SK-N-SH (cell line): ENCODE measurements around the gene DDAH2. TPM values are rescaled to one million over a fixed set of nuclear protein-coding genes. Genes with fewer than 3 reads are reported as not detected.

ENCODE experiments used
- CTCF ChIA-PET: fragments of 300-600, 350-600 bp; formaldehyde crosslinking; extraction: SDS; loops from one replicate; lab custom pipeline; 2021; lab: Yijun Ruan, JAX
- POLR2A ChIA-PET: fragments of 350-600 bp; sonication (Branson Sonifier 250); formaldehyde crosslinking; extraction: SDS; loops from one replicate; lab custom pipeline; 2020; ENCODE audit warnings: antibody characterized with exemption, inconsistent platforms; lab: Yijun Ruan, JAX
- DNase-seq: peaks from one replicate; pipeline ENCODE4 v3.0.0; 2012
- H2AFZ ChIP-seq: fragments of 200-600 bp; sonication (generic); 2 replicates; pipeline ENCODE4 v1.8.1; 2016; ENCODE audit warnings: antibody characterized with exemption, mild to moderate bottlenecking, low read depth
- H3F3A ChIP-seq: fragments of 200-600 bp; sonication (generic); replicated peaks from 2 replicates; pipeline ENCODE3; 2016; ENCODE audit warnings: antibody characterized with exemption, mild to moderate bottlenecking; ENCODE audit not compliant: insufficient read depth
- H3K27ac ChIP-seq, 2 experiments: fragments of 200-500 bp in 1 of 2; fragments of 200-600 bp in 1 of 2; sonication (Bioruptor generic) in 1 of 2; sonication (generic), shearing (Covaris generic) in 1 of 2; 2 replicates each; pipeline versions ENCODE4 v1.5.1 to v1.6.1; 2014 to 2016; ENCODE audit warnings: low read depth in 2 of 2, inconsistent platforms in 1 of 2, low read length in 1 of 2, mild to moderate bottlenecking in 1 of 2, mixed read lengths in 1 of 2
- H3K27me3 ChIP-seq: fragments of 200-600 bp; sonication (generic), shearing (Covaris generic); 2 replicates; pipeline ENCODE4 v1.6.1; 2016; ENCODE audit warnings: mixed run types; ENCODE audit not compliant: insufficient read depth
- H3K36me3 ChIP-seq, 2 experiments: fragments of 200-500 bp in 1 of 2; fragments of 200-600 bp in 1 of 2; sonication (Bioruptor generic) in 1 of 2; sonication (generic) in 1 of 2; replicated peaks in 1 of 2; 2 replicates each; pipeline versions ENCODE3 to v1.5.1; 2014 to 2016; ENCODE audit warnings: low read length in 1 of 2, mild to moderate bottlenecking in 1 of 2; ENCODE audit not compliant: insufficient read depth in 2 of 2, control insufficient read depth in 1 of 2
- H3K4me1 ChIP-seq, 2 experiments: fragments of 200-500 bp in 1 of 2; fragments of 200-600 bp in 1 of 2; sonication (Bioruptor generic) in 1 of 2; sonication (generic), shearing (Covaris generic) in 1 of 2; 2 replicates each; pipeline versions ENCODE4 v1.5.1 to v1.6.1; 2014 to 2016; ENCODE audit warnings: low read depth in 1 of 2, low read length in 1 of 2, mixed run types in 1 of 2; ENCODE audit not compliant: insufficient read depth in 2 of 2, control insufficient read depth in 1 of 2
- H3K4me2 ChIP-seq: fragments of 200-600 bp; sonication (generic), shearing (Covaris generic); 2 replicates; pipeline ENCODE4 v1.6.1; 2017; ENCODE audit warnings: mixed run types
- H3K4me3 ChIP-seq, 2 experiments: fragments of 200-500 bp in 1 of 2; fragments of 200-600 bp in 1 of 2; sonication (Bioruptor generic) in 1 of 2; sonication (generic), shearing (Covaris generic) in 1 of 2; 2 replicates each; pipeline versions ENCODE4 v1.5.1 to v1.8.1; 2014 to 2016; ENCODE audit warnings: low read depth in 2 of 2, inconsistent platforms in 1 of 2, low read length in 1 of 2, mild to moderate bottlenecking in 1 of 2, mixed read lengths in 1 of 2, moderate library complexity in 1 of 2
- H3K79me2 ChIP-seq: fragments of 200-600 bp; sonication (generic); 2 replicates; pipeline ENCODE4 v1.8.1; 2017; ENCODE audit warnings: mild to moderate bottlenecking; ENCODE audit not compliant: insufficient read depth
- H3K9ac ChIP-seq: fragments of 200-600 bp; sonication (generic); 2 replicates; pipeline ENCODE4 v1.6.1; 2017; ENCODE audit warnings: mixed run types
- H3K9me2 ChIP-seq: fragments of 200-600 bp; sonication (generic); 2 replicates; pipeline ENCODE4 v1.6.1; 2017; ENCODE audit warnings: mixed run types
- H3K9me3 ChIP-seq: fragments of 200-600 bp; sonication (generic); 2 replicates; pipeline ENCODE4 v1.6.1; 2017; ENCODE audit warnings: mixed run types, mild to moderate bottlenecking, moderate library complexity
- H4K20me1 ChIP-seq: fragments of 200-600 bp; sonication (generic); 2 replicates; pipeline ENCODE4 v1.6.1; 2017; ENCODE audit warnings: mild to moderate bottlenecking, mixed run types; ENCODE audit not compliant: insufficient read depth
- CHD2 ChIP-seq: fragments of 150-350 bp; IDR thresholded peaks from 2 replicates; pipeline ENCODE4 v1.6.1; 2018; ENCODE audit warnings: low read length; ENCODE audit not compliant: partially characterized antibody
- EP300 ChIP-seq, 2 experiments: IDR thresholded peaks; 2 replicates each; pipeline versions ENCODE4 v1.4.0 to v1.6.1; 2012; ENCODE audit warnings: borderline replicate concordance in 1 of 2, low read depth in 1 of 2, low read length in 1 of 2
- EZH2phosphoT487 ChIP-seq: fragments of 200-600 bp; sonication (generic); IDR thresholded peaks from 2 replicates; pipeline ENCODE4 v1.6.1; 2017; ENCODE audit warnings: low read depth, mixed run types, mild to moderate bottlenecking, antibody characterized with exemption, moderate library complexity, borderline replicate concordance
- FOXJ3 ChIP-seq: sonication (generic); formaldehyde crosslinking; IDR thresholded peaks from 2 replicates; pipeline ENCODE4 v1.5.1; 2020; ENCODE audit warnings: mild to moderate bottlenecking, missing genetic modification reagents
- GATA2 ChIP-seq: sonication (generic); formaldehyde crosslinking; IDR thresholded peaks from 2 replicates; pipeline ENCODE4 v1.5.0; 2020; ENCODE audit warnings: mild to moderate bottlenecking, missing genetic modification reagents
- JUND ChIP-seq: IDR thresholded peaks from 2 replicates; pipeline ENCODE4 v1.4.0; 2012
- RAD21 ChIP-seq: IDR thresholded peaks from 2 replicates; pipeline ENCODE4 v1.6.1; 2012; ENCODE audit warnings: mild to moderate bottlenecking, low read length
- RFX5 ChIP-seq: IDR thresholded peaks from 2 replicates; pipeline ENCODE4 v1.6.1; 2012; ENCODE audit warnings: mild to moderate bottlenecking, improper control_type of control experiment, low read length
- SMC3 ChIP-seq: IDR thresholded peaks from 2 replicates; pipeline ENCODE4 v1.6.1; 2012; ENCODE audit warnings: low read depth, low read length, improper control_type of control experiment
- TEAD4 ChIP-seq: IDR thresholded peaks from 2 replicates; pipeline ENCODE4 v1.4.0; 2012; ENCODE audit warnings: mild to moderate bottlenecking, borderline replicate concordance; ENCODE audit not compliant: insufficient read depth
- YY1 ChIP-seq: IDR thresholded peaks from 2 replicates; pipeline ENCODE4 v1.4.0; 2012; ENCODE audit warnings: low read depth, mild to moderate bottlenecking
- WGBS: methylation state at CpG from one replicate; pipeline ENCODE4 v1.1.6; 2017; ENCODE audit warnings: low lambda C conversion rate; 5-methylcytosine and 5-hydroxymethylcytosine counted together
- polyA plus RNA-seq, 3 experiments: library from polyadenylated mRNA; depleted of rRNA; stranded (reverse); fragments of >200 nt; gene quantifications; 2 replicates each; pipeline ENCODE4 v1.2.3, GENCODE V29; 2012
- TF ChIP-seq, protein P1 (sequence below): IDR thresholded peaks from 2 replicates; pipeline ENCODE4 v1.4.0; 2012; ENCODE audit warnings: low read depth, borderline replicate concordance
- TF ChIP-seq, protein P2 (sequence below): fragments of 150-350 bp; IDR thresholded peaks from 2 replicates; pipeline ENCODE4 v1.6.1; 2016; ENCODE audit warnings: mild to moderate bottlenecking, low read depth, low read length
- TF ChIP-seq, protein P3 (sequence below): fragments of 200-600 bp; sonication (generic); IDR thresholded peaks from 2 replicates; pipeline ENCODE4 v1.6.1; 2017; ENCODE audit warnings: antibody characterized with exemption, mild to moderate bottlenecking, moderate library complexity
- TF ChIP-seq, protein P4 (sequence below): IDR thresholded peaks from 2 replicates; pipeline ENCODE4 v1.4.0; 2012; ENCODE audit warnings: low read depth, borderline replicate concordance

Gene DDAH2
- polyA plus RNA-seq, 1 of the 3 experiments (the other 2 are of a cell fraction), result 180 TPM

DNA sequence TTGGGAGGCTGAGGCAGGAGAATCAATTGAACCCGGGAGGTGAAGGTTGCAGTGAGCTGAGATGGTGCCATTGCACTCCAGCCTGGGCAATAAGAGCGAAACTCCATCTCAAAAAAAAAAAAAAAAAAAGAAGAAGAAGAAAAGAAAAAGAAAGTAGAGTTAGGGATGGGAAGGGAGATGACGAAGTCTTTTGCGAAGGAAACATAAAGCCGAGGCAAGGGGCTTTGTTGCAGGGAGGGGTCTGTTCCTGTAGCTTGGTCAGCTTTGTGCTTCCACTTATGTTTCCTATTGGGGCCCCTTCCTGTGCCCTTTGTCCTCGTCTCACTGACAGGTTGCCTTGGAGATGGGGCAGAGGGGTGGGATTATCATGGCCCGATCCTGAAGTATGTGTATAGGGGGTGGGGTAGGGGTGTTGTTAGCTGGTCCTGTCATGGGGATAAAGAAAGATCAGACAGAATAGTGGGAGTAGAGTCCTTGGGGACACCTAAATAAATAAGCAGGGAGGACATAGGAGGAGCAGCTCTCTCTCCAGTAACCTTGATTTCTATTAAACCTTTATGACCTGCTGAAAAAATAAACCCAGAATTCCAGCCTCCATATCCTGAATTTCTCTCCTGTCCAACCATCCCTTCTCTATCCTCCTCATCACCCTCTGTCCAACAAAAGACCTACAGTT, 8.4 kb upstream of the DDAH2 start:
- Histone ChIP-seq H3K4me1 (peaks cover 22 to 31% of the 10 kb centered on the region in 2 experiments; a peak in 3 of 4 replicates), H3K9ac (peak overlapping the region; percentile 72), H3K27ac (peak overlapping the region; percentile 35 to 88; a peak in 3 of 4 replicates), H3K4me2 (peak overlapping the region; percentile 99), H3F3A (peaks cover 39% of the 10 kb centered on the region), H3K9me3 (no peaks in the 10 kb centered on the region), H2AFZ (0 out of 2 replicates have a peak overlapping the region, but pooled peaks have one; percentile 63), H3K4me3 (0 out of 4 replicates have a peak overlapping the region, but pooled peaks of 1 of the 2 experiments have one; percentile 42), H3K36me3 (peaks cover 16 to 27% of the 10 kb centered on the region in 2 experiments), H3K27me3 (no peaks in the 10 kb centered on the region), H3K79me2 (peaks cover 62% of the 10 kb centered on the region), H3K9me2 (no peaks in the 10 kb centered on the region), H4K20me1 (peaks cover 15% of the 10 kb centered on the region)
- ChIA-PET POLR2A (interaction anchor here (1.2 to 2.1 kb wide), 3 partner anchors 57 to 77 kb away, joined by 3 to 5 read pairs (median 3); partner anchors contain the start of genes HSPA1A, HSPA1L and VARS1), CTCF (interaction anchor here (0.8 to 5.5 kb wide), 6 partner anchors 8 to 93 kb away, joined by 4 to 39 read pairs (median 9); partner anchors contain the start of genes DDAH2 and LY6G5C)
- TF ChIP-seq CHD2, result no peak
- TF ChIP-seq EZH2phosphoT487, result no peak
- TF ChIP-seq, protein P1, sequence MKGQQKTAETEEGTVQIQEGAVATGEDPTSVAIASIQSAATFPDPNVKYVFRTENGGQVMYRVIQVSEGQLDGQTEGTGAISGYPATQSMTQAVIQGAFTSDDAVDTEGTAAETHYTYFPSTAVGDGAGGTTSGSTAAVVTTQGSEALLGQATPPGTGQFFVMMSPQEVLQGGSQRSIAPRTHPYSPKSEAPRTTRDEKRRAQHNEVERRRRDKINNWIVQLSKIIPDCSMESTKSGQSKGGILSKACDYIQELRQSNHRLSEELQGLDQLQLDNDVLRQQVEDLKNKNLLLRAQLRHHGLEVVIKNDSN, result no peak
- TF ChIP-seq, protein P2, sequence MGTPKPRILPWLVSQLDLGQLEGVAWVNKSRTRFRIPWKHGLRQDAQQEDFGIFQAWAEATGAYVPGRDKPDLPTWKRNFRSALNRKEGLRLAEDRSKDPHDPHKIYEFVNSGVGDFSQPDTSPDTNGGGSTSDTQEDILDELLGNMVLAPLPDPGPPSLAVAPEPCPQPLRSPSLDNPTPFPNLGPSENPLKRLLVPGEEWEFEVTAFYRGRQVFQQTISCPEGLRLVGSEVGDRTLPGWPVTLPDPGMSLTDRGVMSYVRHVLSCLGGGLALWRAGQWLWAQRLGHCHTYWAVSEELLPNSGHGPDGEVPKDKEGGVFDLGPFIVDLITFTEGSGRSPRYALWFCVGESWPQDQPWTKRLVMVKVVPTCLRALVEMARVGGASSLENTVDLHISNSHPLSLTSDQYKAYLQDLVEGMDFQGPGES, result no peak
- TF ChIP-seq, protein P3, sequence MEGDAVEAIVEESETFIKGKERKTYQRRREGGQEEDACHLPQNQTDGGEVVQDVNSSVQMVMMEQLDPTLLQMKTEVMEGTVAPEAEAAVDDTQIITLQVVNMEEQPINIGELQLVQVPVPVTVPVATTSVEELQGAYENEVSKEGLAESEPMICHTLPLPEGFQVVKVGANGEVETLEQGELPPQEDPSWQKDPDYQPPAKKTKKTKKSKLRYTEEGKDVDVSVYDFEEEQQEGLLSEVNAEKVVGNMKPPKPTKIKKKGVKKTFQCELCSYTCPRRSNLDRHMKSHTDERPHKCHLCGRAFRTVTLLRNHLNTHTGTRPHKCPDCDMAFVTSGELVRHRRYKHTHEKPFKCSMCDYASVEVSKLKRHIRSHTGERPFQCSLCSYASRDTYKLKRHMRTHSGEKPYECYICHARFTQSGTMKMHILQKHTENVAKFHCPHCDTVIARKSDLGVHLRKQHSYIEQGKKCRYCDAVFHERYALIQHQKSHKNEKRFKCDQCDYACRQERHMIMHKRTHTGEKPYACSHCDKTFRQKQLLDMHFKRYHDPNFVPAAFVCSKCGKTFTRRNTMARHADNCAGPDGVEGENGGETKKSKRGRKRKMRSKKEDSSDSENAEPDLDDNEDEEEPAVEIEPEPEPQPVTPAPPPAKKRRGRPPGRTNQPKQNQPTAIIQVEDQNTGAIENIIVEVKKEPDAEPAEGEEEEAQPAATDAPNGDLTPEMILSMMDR, result no peak
- TF ChIP-seq YY1, result no peak
- no peak for TF ChIP-seq RFX5
- DNase-seq, result no peak
- 83% methylated on average over 7 of the region's 7 CpGs for WGBS

DNA sequence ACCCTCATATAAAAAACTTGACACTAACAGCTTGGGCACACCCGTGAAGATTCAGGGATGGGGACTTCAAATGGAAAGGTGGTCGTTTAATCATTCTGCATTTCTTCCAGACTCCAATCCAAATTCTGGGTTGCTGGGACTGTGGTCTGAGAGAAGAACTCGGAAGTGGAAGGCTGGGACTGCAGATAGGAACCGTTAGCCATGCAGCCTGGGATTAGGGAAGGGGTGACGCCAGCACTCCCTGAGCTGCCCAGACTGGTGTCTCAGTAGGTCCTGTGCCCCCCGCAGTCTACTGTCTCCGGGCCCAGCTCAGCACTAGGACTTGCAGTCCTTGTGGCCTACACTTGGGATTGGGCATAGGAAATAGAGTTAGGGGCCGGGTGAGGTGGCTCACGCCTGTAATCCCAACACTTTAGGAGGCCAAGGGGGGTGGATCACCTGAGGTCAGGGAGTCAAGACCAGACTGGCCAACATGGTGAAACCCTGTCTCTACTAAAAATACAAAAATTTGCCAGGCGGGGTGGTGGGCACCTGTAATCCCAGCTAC, 7.7 kb upstream of the DDAH2 start:
- Histone ChIP-seq H3K27ac (peak overlapping the region; percentile 88 to 90), H3K9ac (peak overlapping the region; percentile 97)
- POLR2A ChIA-PET, result interaction anchor here (1.8 to 2.1 kb wide), 2 partner anchors 58 to 78 kb away, joined by 3 to 5 read pairs; partner anchors contain the start of genes HSPA1A and HSPA1L

More for the DNA sequence above, 7.7 kb upstream of the DDAH2 start:
- H3K4me1 ChIP-seq, result peaks cover 22 to 31% of the 10 kb centered on the region in 2 experiments; a peak in 3 of 4 replicates
- 68% methylated on average over 8 of the region's 10 CpGs for WGBS
- H3K4me2 ChIP-seq, result peak overlapping the region; percentile 99
- no peaks in the 10 kb centered on the region for H3K27me3 ChIP-seq
- no peaks in the 10 kb centered on the region for H3K9me3 ChIP-seq
- H3K4me3 ChIP-seq, result peak overlapping the region; percentile 85 to 86
- peaks cover 45% of the 10 kb centered on the region for H3F3A ChIP-seq
- TF ChIP-seq JUND (no peak), GATA2 (CRISPR knock-in tag) (no peak), RAD21 (no peak), SMC3 (no peak), FOXJ3 (no peak), EP300 (IDR thresholded peaks at IDR 0.05; ENCODE audit: borderline replicate concordance in 1 of 2, low read depth in 1 of 2, low read length in 1 of 2) (no peak), TEAD4 (no peak), RFX5 (no peak), YY1 (no peak)
- TF ChIP-seq, protein P4, sequence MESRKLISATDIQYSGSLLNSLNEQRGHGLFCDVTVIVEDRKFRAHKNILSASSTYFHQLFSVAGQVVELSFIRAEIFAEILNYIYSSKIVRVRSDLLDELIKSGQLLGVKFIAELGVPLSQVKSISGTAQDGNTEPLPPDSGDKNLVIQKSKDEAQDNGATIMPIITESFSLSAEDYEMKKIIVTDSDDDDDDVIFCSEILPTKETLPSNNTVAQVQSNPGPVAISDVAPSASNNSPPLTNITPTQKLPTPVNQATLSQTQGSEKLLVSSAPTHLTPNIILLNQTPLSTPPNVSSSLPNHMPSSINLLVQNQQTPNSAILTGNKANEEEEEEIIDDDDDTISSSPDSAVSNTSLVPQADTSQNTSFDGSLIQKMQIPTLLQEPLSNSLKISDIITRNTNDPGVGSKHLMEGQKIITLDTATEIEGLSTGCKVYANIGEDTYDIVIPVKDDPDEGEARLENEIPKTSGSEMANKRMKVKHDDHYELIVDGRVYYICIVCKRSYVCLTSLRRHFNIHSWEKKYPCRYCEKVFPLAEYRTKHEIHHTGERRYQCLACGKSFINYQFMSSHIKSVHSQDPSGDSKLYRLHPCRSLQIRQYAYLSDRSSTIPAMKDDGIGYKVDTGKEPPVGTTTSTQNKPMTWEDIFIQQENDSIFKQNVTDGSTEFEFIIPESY, result no peak
- TF ChIP-seq, all 33 proteins: peak for 0
- CTCF ChIA-PET, result interaction anchor here (0.8 to 5.5 kb wide), 3 partner anchors 12 to 94 kb away, joined by 4 to 23 read pairs (median 9); no protein-coding TSS in a partner anchor
- DNase-seq, result no peak
- Histone ChIP-seq H3K79me2 (peaks cover 68% of the 10 kb centered on the region), H2AFZ (0 out of 2 replicates have a peak overlapping the region, but pooled peaks have one; percentile 15), H4K20me1 (peaks cover 21% of the 10 kb centered on the region), H3K9me2 (no peaks in the 10 kb centered on the region), H3K36me3 (peaks cover 21 to 32% of the 10 kb centered on the region in 2 experiments)
